Ammon's horn (tissue), 1 donor: ENCODE data around the gene NTRK2.

Experiments used
- DNase-seq: peaks from one replicate; pipeline ENCODE4 v3.0.0-alpha.2; 2016; ENCODE audit warnings: low spot score

Gene NTRK2

DNA sequence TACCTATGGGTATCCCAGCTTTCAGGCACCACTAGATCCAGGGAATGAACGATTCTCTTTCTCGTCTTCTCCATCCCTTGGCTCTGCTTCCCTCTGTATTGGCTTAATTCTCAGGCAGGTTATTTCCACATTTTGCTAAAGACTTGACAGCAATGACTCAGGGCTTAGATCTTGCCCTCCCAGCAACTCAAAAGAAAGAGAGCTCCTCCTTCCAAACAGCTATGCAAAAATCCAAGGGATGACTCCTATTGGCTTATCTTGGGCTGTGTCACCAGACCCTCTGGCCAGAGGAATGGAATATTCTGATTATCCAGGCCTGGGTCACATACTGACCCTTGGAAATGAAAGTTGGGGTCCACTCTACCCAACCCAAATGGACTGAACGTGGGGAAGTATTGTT lies 270.2 kb downstream of the NTRK2 start:
- DNase-seq: no peak

DNA sequence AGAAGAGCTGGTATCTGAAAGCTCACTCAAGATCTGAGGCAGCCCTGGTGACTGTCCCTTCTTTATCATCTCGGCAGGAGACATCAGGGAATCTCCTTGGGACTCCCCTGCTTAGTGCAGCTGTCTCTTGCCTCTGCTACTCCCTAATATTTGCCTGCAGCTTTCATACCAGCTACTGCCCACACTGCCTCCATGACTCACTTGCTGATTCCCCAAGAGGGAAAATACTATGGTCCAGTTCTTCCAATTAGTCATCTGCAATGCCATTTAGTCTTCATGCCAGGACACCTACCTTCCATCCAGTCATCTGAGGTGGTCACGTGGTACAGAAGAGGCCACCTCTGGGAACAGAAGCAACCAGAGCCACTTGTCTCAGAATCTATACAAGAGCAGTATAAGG lies 270.8 kb downstream of the NTRK2 start:
- no peak for DNase-seq

DNA sequence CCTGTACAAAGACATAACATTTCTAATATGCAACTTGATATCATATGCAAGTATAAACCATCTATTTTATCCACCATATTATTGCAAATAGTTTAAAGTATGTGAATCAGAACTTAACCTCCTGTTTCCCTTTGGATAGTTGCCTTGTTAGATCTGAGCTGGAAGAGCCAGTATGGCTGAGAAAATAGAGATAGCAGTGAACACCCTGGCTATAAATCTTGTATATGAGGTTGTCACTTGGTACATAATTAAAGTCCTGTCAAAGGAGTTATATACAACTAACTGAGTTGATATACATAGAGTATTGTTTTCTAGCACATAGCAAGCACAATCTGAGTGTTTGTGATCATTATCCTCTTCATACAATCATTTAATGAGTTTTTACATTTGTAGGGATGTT lies 272.3 kb downstream of the NTRK2 start:
- DNase-seq: no peak

DNA sequence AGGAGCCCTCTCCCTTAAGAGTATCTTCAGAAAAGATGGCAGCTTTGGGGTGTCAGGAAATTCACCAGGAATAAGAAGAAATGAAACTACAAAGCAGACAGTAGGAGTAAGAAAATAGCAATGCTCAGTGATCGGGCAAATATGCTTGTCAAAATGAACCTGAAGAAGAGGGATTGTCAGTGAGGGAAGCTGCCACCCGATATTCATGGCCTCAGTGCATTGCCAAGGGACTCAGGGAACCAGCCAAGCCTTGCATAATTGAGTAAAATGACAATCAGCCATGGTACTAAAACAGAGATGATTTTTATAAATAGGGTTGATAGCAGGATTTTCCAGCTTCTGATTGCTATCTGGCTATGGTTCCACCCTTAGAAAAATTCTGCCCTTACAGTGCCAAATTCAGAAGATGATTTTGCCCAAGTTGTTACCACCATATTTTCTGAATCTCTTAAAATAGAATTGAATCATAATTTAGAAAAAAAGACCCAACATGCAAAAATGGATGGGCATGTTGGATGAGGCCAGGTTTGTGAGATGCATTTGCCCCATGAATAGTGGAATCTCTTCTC lies 274.0 kb downstream of the NTRK2 start:
- peak; percentile 35 for DNase-seq

DNA sequence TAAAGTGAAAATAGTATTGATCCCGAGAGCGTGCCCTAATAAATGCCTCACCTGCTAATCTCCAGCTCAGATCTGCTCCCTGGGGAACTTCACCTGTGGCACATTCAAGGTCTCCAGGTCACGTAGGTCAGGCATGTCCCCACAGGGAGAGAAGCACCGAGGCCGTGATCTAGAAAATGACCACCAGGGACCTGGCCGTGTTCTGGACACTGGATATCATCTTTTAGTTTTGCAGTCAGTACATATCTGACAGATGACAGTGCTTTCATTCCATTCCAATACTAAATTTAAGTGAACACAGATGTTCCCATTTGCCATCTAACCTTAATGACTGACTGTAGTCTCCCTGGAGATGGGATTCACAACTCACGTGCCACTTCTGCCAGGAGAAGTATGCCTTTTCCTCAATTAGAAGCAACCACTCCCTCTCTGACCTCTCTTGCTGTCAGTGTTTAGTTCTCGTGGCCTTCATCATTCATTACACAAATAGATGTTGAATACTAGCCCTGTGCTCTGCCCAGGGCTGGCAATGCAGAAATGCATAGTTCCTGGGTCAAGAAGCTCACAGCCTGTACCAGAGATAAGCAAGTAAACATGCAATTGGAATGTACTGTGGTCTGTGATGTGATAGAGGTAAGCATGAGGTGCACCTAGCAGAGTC lies 276.5 kb downstream of the NTRK2 start:
- no peak for DNase-seq

DNA sequence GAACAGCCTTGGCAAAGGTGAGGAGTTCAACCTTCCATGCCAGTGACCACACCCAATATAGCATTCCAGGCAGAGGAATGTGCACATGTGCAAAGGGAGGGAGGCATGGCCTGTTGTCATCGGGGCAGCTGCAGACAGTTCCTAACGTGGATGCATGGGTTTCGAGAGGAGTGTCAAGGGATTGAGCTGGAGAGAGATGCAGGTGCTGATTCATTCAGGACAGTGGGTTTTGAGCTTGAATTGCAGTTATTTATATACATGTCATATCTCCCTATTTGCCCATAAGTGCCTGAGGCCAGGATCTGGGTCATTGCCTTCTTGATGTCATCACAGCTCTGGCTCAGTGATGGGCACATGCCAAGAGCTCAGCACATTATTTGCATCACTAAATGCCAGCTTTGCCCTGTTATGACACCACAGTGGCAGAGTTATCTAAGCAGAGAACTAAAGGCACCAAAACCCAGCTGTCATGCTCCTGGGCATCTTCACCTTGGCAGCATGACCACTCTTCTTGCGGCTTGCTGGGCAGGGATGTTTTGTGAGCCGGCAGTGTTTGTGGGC lies 278.0 kb downstream of the NTRK2 start:
- DNase-seq: peak; percentile 23

DNA sequence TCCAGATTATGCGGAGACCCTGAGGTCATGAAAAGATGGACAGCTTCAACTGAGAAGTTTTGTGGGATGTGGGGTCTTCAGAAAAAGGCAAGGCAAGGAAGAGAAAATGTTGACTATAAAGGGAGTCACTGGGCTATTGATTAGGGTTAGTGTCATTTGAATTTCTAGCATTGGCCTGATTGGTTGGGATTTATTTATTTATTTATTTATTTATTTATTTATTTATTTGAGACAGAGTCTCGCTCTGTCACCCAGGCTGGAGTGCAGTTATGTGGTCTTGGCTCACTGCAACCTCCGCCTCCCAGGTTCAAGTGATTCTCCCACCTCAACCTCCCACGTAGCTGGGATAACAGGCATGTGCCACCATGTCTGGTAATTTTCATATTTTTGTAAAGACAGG lies 279.7 kb downstream of the NTRK2 start:
- no peak for DNase-seq

DNA sequence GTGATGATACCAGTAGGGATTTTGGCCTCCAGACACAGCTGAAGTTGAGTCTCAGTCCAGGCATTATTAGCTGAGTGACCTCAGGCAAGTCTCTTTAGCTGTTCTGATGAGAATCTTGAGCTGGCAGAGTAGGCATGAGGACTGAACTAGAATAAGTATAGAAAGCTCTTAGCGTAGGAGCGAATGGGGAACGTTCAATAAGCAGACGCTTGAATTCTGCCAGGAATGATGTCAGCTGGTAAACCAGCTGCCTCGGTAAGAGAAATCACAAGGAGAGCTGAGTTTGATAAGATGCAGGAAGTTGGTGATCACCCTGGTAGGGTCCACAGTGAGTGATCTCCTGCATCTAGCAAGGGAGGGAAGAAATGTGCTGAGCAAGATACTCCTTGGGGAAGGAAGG lies 280.4 kb downstream of the NTRK2 start:
- DNase-seq: peak; percentile 35

DNA sequence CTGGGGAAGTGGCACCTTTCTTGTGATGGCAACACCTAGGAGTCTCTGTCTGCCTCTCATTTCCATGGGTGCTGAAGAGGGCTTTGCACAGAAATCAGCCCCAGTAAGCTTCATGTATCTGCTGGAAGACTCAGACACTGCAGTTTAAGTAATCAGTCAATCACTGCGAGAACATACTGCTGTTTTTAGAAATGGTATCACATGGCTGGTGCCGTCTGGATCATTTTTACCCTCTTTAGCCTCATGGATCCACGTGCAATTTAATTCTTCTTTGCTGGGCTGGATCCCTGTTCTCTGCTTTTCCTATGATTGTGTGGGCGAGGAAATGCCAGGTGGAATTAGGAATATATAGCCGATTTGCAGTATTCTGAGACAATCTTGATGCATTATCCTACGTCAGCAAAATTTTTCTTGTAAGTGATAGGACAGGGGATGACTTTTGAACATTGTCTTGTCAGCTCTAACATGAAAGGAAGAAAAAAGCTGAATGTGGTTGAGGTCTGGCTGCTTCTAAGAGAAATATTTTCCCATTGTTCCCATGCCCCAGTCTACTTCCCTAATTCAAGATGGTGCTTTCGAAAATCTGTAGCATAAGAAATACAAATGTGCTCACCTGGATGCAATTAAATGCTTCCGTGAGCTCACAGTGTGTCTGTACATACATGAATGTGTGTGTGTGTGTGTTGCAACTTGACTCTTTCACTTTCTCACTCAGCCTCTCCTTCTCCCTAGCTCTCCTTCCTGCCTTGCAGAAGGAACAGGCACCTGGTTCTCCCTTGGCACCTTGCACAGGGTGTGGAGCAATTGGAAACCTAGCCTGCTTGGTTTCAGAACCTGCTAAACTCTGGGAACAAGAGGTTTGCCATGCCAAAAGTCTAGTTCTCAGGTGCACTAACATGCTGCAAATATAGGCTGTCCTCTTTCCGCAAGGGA lies 281.6 kb downstream of the NTRK2 start:
- DNase-seq: peak; percentile 31

DNA sequence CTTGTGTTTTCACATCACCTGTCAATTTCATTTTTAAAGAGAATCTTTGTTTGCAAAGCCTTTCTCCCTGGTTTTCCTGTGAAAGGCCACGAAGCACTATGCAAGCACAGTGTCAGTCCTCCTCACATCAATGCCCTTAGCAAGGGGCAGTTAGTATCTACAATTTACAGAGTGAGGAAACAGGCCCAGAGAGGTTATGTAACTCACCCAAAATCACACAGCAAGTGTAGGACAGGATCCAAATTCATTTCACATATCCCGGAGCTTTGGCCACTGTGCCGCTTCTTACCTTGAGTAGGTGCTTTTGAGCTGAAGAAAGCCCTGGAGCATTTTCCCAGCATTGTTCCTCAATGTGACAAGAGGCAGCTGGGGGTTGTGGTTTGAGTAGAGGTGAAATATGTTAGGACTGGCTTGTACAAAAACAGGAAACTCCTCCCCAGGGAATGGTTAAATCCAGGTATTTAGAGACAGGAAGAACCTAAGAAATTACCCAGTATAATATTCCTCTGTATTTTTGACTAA lies 283.8 kb downstream of the NTRK2 start:
- DNase-seq: no peak

DNA sequence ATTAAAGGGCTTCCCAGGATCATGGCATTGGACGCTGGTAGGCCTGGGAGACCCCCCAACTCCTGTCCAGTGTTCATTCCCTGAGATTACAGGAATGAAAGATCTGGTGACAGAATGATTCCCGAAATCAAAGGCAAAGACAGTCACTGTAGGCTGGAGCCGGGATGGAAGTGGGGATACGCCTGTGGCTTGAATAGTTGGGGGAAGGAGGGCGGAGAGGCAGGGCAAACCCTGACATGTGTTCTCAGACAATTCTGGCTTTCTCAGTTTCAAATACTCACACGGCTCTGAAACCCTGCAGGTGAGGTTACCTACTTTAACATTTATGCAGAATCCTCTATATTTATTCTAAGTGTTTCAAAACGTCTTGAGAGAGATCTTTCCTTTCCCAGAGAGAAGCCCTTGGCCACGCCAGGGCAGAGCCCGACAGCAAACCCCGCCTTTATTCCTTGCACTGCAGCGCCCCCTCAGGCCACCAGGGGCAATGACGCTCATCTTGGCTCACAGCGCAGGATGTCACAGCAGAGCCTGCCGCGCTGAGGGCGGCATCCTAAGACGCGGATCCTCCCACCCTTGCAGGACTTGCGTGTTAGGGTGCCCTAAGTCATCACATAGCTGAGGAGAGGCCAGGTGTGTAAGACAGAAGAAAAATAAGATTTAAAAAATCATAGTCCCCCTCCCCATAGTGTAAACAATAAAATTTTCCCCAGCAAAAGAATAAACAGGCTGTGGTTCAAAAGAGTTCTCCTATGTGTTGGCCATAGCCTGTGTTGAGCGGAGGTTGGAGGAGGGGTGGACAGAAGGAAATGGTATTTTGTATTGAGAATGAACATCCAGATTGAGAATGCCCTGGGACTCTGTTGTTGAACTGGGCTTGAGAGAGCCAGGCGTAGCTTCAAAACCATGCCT lies 284.5 kb downstream of the NTRK2 start:
- peak; percentile 94 for DNase-seq

DNA sequence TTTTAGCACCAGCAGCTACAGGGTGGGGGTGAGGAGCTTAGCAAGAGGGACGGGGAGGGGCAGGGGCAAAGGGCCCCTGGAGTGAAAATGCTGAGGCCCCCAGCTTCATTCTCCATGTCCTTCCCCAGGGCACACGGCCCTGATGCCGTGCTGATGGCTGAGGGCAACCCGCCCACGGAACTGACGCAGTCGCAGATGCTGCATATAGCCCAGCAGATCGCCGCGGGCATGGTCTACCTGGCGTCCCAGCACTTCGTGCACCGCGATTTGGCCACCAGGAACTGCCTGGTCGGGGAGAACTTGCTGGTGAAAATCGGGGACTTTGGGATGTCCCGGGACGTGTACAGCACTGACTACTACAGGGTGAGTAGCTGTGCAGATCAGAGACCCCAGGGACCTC lies 285.6 kb downstream of the NTRK2 start:
- DNase-seq: no peak

DNA sequence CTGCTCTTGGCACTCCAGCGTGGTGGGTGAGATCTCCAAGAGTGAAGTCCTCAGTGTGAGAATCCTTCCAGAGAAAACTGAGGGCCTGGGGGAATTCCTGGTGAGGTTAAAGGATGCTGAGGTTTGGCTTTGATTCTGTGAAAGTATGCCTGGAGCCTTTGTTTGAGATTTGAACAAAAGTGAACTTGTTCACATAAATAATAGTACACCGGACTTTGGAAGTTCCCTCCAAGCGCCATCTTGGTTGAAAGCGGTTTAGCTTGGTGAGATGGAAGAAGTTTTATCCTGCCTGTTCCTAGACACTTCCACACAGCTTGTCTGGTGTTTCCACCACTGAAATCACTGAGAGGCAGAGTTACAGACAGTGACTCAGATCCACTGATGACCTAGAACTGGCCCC lies 286.4 kb downstream of the NTRK2 start:
- DNase-seq: no peak

DNA sequence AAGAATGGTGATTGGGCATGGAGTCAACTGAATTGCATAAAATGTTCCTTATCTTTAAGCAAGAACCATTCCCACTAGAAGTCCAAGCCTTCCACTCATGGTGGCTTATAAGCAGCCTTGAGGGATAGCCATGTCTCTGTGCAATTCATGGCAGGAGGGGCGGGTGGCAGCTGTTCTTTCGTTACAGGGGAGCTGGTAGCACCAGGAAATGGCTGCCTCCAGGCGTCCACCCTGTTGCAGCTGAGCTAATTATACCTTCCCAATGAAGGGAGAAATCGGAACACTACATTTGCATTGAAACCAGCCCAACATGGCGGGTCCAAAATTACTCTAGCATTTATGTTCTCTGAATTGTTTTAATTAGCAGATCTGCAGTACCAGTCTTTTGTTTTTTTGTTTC lies 289.8 kb downstream of the NTRK2 start:
- no peak for DNase-seq

DNA sequence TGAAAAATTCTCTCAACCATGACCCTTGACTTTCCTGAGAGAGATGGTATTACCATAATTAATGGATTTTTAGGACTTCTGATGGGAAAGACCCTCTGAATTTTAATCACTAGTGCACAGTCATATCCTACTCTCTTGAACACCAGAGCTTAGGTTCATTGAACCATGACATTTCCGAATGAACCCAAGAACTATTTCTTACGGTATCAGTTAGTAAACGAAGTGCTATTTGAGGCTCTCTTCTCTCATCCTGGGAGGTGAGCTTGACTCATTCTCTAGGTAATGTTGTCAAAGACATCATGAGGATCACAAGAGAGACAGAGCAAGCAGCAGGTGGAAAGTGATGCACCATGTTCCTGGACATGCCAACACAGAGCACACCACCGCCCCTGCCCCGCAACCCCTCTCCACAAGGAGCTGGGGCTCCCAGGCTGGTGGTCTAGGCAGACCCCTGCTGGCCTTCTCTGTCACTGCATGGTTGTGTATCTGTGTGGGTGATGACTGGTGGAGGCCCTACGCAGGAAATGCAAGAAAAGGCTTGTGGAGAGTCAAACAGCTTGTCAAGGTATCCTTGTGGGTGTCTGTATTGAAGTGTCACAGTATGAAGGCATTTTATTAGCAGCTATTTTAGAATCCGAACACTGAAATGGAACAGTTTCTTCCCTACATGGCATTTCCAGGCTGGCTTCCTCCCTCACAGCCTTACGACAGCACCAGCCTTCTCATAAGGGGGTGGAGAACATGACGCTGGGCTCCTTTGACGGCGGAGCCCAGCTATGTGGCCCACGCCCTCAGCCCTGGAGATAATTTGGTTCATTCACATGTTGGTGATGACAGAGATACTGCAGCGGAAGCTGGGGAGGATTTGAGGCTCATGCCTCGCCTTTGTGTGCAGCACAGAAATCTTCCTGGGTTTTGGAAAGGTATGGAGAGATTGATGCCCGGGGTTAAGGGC lies 297.6 kb downstream of the NTRK2 start:
- DNase-seq: peak; percentile 82

DNA sequence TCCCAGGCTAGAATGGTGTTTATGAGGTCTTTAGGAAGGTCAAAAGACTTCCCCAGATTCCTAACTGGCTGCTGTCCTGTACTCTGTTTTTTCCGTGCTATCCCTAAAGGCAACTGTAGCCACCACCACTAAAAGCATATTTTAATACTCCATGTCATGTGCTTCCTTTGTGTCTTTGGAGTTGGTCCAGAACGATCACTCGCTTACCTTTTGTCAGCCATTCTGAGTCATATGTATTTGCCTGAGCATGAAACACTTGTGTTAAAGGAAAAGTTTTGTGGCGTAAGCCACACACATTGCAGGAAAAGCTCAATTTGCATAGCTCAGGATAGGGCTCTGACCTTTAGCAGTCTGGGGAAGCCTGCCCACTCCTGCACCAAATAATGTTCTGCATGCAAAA lies 299.6 kb downstream of the NTRK2 start:
- no peak for DNase-seq

DNA sequence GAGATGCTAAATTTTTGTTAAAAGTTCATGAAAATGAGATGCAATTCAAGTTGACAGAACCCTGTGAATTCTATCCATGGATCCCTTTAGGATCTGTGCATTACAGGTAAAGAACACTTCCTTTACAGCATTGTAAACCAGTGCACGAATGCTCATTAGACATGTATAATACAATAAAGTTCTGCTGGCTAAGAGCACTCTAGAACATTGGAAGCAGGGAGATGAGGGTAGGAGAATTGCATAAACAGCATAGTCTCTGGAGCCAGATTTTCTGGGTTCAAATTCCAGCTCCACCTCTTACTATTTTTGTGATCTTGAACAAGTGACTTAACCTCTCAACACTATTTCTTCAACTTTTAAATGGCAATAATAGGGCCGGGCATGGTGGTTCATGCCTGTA lies 300.2 kb downstream of the NTRK2 start:
- DNase-seq: no peak

DNA sequence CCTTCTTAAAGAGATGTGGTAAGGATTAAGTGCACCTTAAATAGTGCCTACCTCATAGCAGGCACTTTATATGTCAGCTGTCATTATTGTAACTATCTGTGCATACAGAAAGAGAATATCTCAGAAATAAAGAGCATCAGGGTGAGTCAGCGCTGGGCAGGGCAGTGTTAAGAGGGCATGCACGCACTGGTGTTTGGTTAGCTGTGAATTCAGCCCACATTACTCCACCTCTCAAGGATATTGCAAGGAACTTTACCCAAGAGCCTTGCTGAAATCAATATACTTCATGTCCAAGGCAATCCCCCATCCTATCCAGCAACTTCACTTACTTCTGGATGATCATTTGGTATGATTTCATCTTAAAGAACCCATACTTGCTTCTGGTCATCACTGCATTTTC lies 300.9 kb downstream of the NTRK2 start:
- no peak for DNase-seq

DNA sequence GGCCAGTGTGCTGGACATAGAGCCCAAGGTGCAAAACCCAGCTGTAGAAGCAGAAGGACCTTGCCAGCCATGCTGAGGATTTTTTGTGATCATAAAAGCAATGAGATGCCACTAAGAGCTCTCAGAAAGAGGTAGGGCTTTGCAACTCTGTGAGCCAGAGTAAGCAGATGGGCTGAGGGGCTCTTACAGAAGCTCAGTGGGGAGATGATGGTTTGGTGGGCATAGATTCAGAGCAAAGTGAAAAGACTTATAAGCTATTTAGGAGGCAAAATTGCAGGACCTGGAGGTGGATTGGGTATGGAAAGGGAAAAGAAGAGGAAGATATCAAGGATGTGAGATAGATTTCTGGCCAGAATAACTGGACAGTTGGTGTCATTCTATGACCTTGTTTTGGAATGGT lies 302.0 kb downstream of the NTRK2 start:
- no peak for DNase-seq

DNA sequence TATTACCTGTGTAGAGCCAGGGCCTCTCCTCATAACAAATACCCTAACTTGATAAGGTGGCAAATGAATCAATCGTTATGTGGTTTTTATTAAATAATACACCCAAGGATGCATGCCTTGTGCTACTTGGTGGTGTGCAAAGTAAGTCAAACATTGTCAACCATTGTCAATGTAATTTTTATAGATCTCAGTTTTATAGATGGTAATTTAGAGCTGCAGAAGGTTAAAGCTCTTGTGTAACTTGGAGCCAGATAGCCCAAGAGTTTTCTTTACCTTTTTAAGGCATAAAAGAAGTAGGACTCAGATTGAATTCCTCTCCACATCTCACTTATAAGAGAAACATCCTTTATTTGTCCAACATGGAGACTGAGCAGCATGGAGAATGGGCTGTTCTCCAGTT lies 304.7 kb downstream of the NTRK2 start:
- no peak for DNase-seq
